ENCODE measurements around the gene DAP. TPM values are rescaled to one million over a fixed set of nuclear protein-coding genes. Genes with fewer than 3 reads are reported as not detected.

The DAP gene, protein sequence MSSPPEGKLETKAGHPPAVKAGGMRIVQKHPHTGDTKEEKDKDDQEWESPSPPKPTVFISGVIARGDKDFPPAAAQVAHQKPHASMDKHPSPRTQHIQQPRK
- polyA plus RNA-seq (2013, experiment 1 of 2): 47.8 TPM
- 58.1 TPM for polyA plus RNA-seq (2013, experiment 2 of 2)

DNA sequence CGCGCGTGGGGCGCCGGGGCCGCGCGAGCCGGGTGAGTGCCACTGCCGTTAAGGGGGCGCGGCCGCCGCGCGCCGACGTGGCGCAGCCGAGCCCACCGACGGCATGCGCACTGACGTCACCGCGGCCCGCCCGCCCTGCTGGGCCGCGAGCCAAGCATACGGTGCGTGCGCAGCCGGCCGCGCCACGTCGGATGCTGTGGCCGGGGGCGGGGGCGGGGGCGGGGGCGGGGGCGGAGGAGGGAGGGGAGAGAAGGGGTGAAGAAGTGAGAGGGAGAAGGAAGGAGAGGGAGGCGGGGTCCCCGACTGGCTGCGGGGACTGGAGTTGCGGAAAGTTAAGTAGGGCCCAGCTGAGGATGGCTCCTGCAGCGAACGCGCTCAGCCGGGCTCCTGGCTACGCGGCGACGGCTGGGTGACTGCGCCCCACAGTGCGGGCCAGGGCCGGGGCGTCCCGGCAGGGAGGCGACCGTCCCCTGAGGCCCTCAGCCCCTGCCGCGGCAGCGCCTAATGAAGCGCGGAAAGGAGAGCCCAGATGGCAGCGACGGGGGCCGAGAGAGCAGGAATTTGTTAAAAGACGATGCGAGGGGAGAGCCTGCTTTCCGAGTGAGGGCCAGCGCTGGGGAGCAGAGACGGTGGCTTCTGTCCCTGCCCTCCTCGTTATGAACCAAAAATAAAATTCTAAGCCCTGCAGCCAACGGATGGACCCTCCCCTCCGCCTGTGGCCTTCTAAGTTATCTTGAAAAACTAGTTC is at the start of gene DAP:
Gene DAP (minus strand): TSS at position 50 of the 748 bp plus-strand sequence. CDS start 166 bp downstream, outside the sequence.
- H3K27ac ChIP-seq (ENCODE audit: low read depth, low read length): peak within 1 kb of the TSS; percentile 71; the same call in 1 of the 2 replicates
- H3K36me3 ChIP-seq (ENCODE audit: insufficient read depth, low read length): no peaks in the 10 kb centered on the region

DNA sequence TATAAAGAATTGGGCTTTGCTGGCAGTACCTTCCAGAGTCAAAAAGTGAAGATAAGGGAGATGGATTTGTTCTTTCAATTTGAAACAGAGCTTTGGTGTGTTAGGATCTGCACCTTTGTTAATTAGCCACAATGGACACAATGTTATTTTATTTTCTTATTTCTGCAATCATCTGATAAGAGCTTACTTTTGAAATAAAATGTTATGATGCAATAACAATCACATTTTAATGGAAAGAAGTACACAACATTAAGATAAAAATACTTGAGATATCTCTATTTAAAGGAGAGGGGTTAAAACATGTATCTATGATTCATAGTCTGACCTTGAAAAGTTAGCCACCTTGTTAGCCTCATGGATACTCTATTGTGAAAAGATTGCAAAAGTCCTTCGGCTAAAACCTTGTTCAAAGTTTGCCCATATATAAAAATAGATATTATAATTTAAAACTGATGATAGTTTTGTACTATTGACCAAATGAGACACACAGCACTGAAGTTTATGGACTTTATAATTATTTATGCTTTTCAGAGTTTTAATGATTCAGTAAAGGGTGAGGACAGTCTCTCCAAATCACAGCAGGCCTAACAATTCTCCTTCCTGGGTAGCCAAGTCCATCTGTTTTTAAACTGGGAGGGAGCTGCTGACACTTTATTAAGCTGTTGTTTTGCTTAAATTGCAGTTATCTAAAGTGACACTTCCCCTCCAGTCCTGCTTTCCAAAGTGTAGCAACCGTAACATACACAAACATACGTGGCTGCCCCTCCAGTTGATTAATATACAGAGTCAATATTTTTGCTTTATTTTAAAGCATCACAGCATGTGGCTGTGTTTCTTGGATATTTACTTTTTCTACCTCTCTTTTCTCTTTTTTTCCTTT is 47.6 kb upstream of the DAP start:
- H3K4me3 ChIP-seq (ENCODE audit: low read length): no peak overlapping the region
- WGBS: 84% methylated on average over 2 of the region's 3 CpGs
- H3K4me1 ChIP-seq (ENCODE audit: insufficient read depth, low read length): no peaks in the 10 kb centered on the region
- no peak overlapping the region for H3K27ac ChIP-seq (ENCODE audit: low read depth, low read length)
- H3K27me3 ChIP-seq (ENCODE audit: insufficient read depth, low read length): no peaks in the 10 kb centered on the region; the same call in 1 of the 2 replicates
- peaks cover 4% of the 10 kb centered on the region; the same call in 1 of the 2 replicates for H3K9me3 ChIP-seq (ENCODE audit: insufficient read depth, low read depth, low read length)
- no peak overlapping the region for H3K9ac ChIP-seq (ENCODE audit: low read depth, low read length)
- no peaks in the 10 kb centered on the region for H3K36me3 ChIP-seq (ENCODE audit: insufficient read depth, low read length)

More for the DNA sequence above, at the start of gene DAP:
- Histone ChIP-seq H3K9ac (ENCODE audit: low read depth, low read length) (peak within 1 kb of the TSS; percentile 77), H3K4me3 (ENCODE audit: low read length) (peak within 1 kb of the TSS; percentile 90), H3K4me1 (ENCODE audit: insufficient read depth, low read length) (peaks cover 12% of the 10 kb centered on the region), H3K9me3 (ENCODE audit: insufficient read depth, low read depth, low read length) (no peaks in the 10 kb centered on the region), H3K27me3 (ENCODE audit: insufficient read depth, low read length) (peaks cover 20% of the 10 kb centered on the region)
- WGBS: under 1% methylated on average over 69 of the region's 79 CpGs

DNA sequence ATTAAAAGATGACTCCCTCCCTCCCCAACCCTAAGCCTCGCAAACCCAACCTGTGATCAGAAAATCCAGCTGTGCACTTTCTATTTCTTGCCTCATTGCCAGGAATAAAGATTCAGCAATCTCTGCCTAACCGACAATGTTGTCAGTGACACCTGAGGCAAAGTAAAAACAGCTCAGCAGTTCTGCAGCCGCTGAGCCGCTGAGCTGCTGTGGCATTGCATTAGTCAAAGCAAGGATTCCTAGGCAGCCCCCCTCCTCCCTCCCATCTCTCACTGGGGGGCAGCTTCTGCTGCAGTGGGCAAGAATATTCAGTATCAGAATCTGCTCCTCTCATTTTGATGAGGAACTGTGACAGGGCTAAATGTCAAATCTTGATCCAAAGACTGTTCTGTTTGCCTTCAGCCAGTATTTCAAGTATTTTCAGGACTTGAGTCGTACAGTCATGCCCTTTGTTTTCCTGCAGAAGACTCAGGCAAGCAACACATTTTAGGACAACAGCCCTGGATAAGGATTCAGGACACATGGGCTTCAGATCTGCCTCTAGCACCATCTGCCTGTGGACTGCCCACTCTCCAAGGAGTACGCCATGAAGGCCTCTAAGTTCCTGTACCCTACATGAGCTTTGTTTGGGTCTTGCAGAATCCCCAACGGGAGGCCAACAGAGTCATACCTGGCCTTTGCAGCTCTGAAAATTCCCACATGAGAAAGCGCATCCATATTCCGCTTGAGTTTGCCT is 41.1 kb upstream of the DAP start:
- 58% methylated on average over 9 of the region's 9 CpGs for WGBS

DNA sequence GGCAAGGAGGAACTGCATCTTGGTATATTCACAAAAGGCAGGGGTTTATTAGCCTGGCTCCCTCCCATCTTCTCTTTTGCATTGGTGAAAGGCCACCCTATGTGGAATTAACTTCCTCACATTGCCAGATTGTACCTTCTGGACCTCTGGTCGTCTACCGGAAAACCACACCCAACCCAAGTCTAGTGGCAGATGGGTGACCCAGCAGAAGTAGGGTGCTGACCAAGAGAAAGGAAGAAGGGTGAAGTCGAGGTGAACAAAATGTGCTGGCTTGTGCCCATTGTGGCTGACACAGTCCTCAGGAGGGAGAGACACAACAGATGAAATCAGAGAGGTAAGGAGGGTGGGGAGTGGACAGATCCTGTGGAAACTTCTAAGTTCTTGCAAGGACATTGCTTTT is 39.8 kb upstream of the DAP start:
- no peak overlapping the region for H3K4me3 ChIP-seq (ENCODE audit: low read length)
- H3K27me3 ChIP-seq (ENCODE audit: insufficient read depth, low read length): no peaks in the 10 kb centered on the region
- H3K36me3 ChIP-seq (ENCODE audit: insufficient read depth, low read length): no peaks in the 10 kb centered on the region
- 88% methylated on average over 3 of the region's 3 CpGs for WGBS
- H3K9me3 ChIP-seq (ENCODE audit: insufficient read depth, low read depth, low read length): peaks cover 4% of the 10 kb centered on the region; the same call in 1 of the 2 replicates
- no peak overlapping the region for H3K9ac ChIP-seq (ENCODE audit: low read depth, low read length)
- H3K27ac ChIP-seq (ENCODE audit: low read depth, low read length): no peak overlapping the region
- H3K4me1 ChIP-seq (ENCODE audit: insufficient read depth, low read length): peaks cover 8% of the 10 kb centered on the region

More for the DNA sequence above, 41.1 kb upstream of the DAP start:
- peaks cover 4% of the 10 kb centered on the region; the same call in 1 of the 2 replicates for H3K9me3 ChIP-seq (ENCODE audit: insufficient read depth, low read depth, low read length)
- peaks cover 8% of the 10 kb centered on the region for H3K4me1 ChIP-seq (ENCODE audit: insufficient read depth, low read length)
- no peak overlapping the region for H3K27ac ChIP-seq (ENCODE audit: low read depth, low read length)
- H3K36me3 ChIP-seq (ENCODE audit: insufficient read depth, low read length): no peaks in the 10 kb centered on the region
- no peak overlapping the region for H3K4me3 ChIP-seq (ENCODE audit: low read length)
- no peak overlapping the region for H3K9ac ChIP-seq (ENCODE audit: low read depth, low read length)
- no peaks in the 10 kb centered on the region for H3K27me3 ChIP-seq (ENCODE audit: insufficient read depth, low read length)

DNA sequence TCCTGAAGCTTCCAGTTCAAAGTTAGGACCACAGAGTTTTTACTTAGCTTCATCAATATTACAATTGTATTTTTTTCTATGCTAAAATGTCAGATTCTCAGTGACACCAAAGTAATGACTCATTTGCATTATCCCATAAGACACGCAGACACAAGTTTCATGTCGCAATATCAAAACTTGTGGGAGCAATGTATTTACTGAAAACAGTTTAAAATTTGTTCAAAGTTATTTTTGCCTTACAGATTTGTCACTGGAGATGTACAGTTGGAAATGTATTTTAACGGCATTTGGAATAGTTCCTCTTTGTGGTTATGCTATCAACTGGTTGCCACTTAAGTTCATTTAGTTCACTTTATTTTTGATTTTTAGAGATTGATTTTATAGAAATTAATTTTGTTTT is 36.2 kb upstream of the DAP start:
- 79% methylated on average over 3 of the region's 3 CpGs for WGBS
- Histone ChIP-seq H3K9ac (ENCODE audit: low read depth, low read length) (no peak overlapping the region), H3K27me3 (ENCODE audit: insufficient read depth, low read length) (no peaks in the 10 kb centered on the region), H3K36me3 (ENCODE audit: insufficient read depth, low read length) (no peaks in the 10 kb centered on the region), H3K9me3 (ENCODE audit: insufficient read depth, low read depth, low read length) (no peaks in the 10 kb centered on the region), H3K4me3 (ENCODE audit: low read length) (no peak overlapping the region), H3K27ac (ENCODE audit: low read depth, low read length) (no peak overlapping the region), H3K4me1 (ENCODE audit: insufficient read depth, low read length) (peaks cover 7% of the 10 kb centered on the region)

DNA sequence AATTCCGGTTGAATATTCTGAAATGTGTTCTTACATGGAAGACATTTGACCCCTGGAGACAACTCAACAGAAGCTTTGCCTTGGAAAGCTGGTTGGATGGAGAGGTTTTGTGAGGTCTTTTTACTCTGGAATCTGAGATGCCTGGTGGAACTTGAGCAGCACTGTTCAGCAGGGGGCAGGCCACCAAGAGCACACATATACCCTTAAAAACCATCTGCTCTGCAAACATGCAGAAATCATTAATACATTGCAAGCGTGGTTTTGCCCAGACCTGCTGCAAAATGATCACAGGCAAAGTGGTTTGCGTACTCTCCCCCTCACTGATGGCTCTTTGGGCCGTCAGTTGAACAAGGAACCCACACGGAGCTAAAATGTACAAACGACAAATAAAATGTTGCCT is 32.8 kb upstream of the DAP start:
- Histone ChIP-seq H3K9ac (ENCODE audit: low read depth, low read length) (no peak overlapping the region), H3K36me3 (ENCODE audit: insufficient read depth, low read length) (no peaks in the 10 kb centered on the region), H3K9me3 (ENCODE audit: insufficient read depth, low read depth, low read length) (no peaks in the 10 kb centered on the region), H3K4me3 (ENCODE audit: low read length) (no peak overlapping the region), H3K4me1 (ENCODE audit: insufficient read depth, low read length) (no peaks in the 10 kb centered on the region; the same call in 1 of the 2 replicates), H3K27ac (ENCODE audit: low read depth, low read length) (no peak overlapping the region), H3K27me3 (ENCODE audit: insufficient read depth, low read length) (no peaks in the 10 kb centered on the region)
- WGBS: 83% methylated on average over 6 of the region's 6 CpGs

DNA sequence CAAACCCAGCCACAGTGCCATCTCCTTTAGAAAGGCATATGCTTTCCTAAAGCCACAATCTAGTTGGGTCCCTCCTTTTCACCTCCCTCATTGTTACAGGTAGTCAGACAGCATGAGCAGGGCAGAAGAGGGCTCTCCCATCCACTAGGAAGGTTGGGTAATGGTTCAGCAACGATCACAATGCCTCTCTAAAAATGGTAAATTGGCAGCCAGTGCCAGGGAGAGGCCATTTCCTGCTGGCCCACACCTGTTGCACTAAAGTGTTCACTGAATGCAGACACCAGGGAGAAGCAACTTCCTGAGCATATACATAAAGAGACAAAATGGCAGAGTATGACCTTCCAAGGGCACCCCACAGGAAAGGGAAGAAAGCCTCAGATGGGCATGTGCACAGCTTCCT is 31.3 kb upstream of the DAP start:
- no peaks in the 10 kb centered on the region; the same call in 1 of the 2 replicates for H3K4me1 ChIP-seq (ENCODE audit: insufficient read depth, low read length)
- no peak overlapping the region for H3K9ac ChIP-seq (ENCODE audit: low read depth, low read length)
- no peaks in the 10 kb centered on the region for H3K27me3 ChIP-seq (ENCODE audit: insufficient read depth, low read length)
- WGBS: 87% methylated on average over 1 of the region's 1 CpG
- no peak overlapping the region for H3K4me3 ChIP-seq (ENCODE audit: low read length)
- no peaks in the 10 kb centered on the region for H3K9me3 ChIP-seq (ENCODE audit: insufficient read depth, low read depth, low read length)
- H3K36me3 ChIP-seq (ENCODE audit: insufficient read depth, low read length): no peaks in the 10 kb centered on the region
- no peak overlapping the region for H3K27ac ChIP-seq (ENCODE audit: low read depth, low read length)

DNA sequence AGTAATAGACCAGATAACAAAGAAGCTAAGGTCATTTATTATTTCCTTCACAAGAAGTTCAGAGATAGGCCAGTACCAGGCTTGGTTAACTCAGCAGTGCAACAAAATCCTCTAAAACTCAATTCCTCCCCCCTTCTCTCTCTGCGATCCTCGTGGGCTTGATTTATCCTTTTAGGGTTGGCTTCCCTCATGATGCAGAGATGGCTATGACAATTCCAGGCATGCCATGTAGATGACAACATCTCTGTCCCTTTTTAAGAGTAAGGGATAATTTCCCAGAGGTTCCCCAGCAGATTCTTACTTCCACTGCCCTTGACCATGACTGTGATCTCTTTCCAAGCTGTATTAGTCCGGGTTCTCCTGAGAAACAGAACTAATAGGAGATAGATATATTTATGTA is 28.7 kb upstream of the DAP start:
- H3K4me3 ChIP-seq (ENCODE audit: low read length): no peak overlapping the region
- H3K27ac ChIP-seq (ENCODE audit: low read depth, low read length): no peak overlapping the region
- H3K36me3 ChIP-seq (ENCODE audit: insufficient read depth, low read length): no peaks in the 10 kb centered on the region
- no peaks in the 10 kb centered on the region; the same call in 1 of the 2 replicates for H3K4me1 ChIP-seq (ENCODE audit: insufficient read depth, low read length)
- H3K9me3 ChIP-seq (ENCODE audit: insufficient read depth, low read depth, low read length): no peaks in the 10 kb centered on the region
- WGBS: 78% methylated on average over 2 of the region's 3 CpGs
- no peak overlapping the region for H3K9ac ChIP-seq (ENCODE audit: low read depth, low read length)
- no peaks in the 10 kb centered on the region for H3K27me3 ChIP-seq (ENCODE audit: insufficient read depth, low read length)

DNA sequence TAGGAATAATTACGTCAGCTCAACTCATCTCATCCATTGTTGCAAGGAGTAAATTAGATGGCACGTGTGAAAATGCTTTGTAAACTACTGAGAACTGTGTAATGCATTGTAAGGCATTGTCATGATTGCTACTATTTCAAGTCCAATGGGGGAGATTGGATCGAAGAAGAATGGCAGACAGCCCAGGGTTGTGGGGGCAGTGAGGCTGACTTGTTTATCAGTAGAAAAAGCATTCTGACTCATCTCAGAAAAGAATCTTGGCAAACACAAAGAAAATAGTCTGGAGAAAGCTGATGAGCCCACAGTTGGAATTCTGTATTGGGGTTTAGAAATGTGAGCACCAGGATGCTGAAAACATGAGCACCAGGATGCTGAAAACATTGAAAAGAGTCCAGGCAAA is 28.0 kb upstream of the DAP start:
- WGBS: 91% methylated on average over 3 of the region's 3 CpGs
- Histone ChIP-seq H3K36me3 (ENCODE audit: insufficient read depth, low read length) (no peaks in the 10 kb centered on the region), H3K27ac (ENCODE audit: low read depth, low read length) (no peak overlapping the region), H3K4me3 (ENCODE audit: low read length) (no peak overlapping the region), H3K9ac (ENCODE audit: low read depth, low read length) (no peak overlapping the region), H3K27me3 (ENCODE audit: insufficient read depth, low read length) (no peaks in the 10 kb centered on the region), H3K9me3 (ENCODE audit: insufficient read depth, low read depth, low read length) (no peaks in the 10 kb centered on the region), H3K4me1 (ENCODE audit: insufficient read depth, low read length) (no peaks in the 10 kb centered on the region; the same call in 1 of the 2 replicates)

DNA sequence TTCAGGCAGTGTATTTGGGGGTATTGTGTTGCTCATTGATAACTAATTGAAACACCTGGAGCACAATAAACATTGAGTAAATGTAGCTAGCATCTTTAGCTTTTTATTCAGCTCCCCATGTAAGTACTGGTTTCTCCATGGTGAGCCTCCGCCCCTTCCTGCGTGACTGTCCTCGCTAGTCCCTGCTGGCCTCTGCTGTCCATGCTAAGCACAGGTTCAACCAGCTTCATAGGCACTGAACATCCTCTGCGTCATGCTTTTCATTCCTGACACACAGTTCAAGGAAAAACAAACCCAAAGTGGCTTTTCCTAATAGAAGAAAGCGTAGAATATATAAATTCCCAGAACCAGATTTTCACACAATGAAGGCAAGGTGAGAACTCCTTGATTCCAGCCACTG is 27.3 kb upstream of the DAP start:
- Histone ChIP-seq H3K36me3 (ENCODE audit: insufficient read depth, low read length) (no peaks in the 10 kb centered on the region), H3K27me3 (ENCODE audit: insufficient read depth, low read length) (no peaks in the 10 kb centered on the region), H3K4me1 (ENCODE audit: insufficient read depth, low read length) (no peaks in the 10 kb centered on the region; the same call in 1 of the 2 replicates), H3K4me3 (ENCODE audit: low read length) (no peak overlapping the region), H3K9me3 (ENCODE audit: insufficient read depth, low read depth, low read length) (no peaks in the 10 kb centered on the region), H3K9ac (ENCODE audit: low read depth, low read length) (no peak overlapping the region), H3K27ac (ENCODE audit: low read depth, low read length) (no peak overlapping the region)
- 98% methylated on average over 5 of the region's 5 CpGs for WGBS
